ENCODE results near the gene SELP. TPM values are rescaled to one million over a fixed set of nuclear protein-coding genes. Genes with fewer than 3 reads are reported as not detected.

Gene SELP
- total and polyA plus RNA-seq, 2 of the 13 experiments (the other 11 are each of a cell fraction or from before 2014, with no cell fraction given), result 0.11 TPM; not detected in 1

GRCh38 chr1:169584483-169585144 is 45.3 kb downstream of the SELP start (continued):
- TF ChIP-seq THRA (CRISPR knock-in tag; IDR thresholded peaks at IDR 0.05; ENCODE audit: borderline replicate concordance) (peak; percentile 9; the same call in 1 of the 2 replicates), SOX6 (IDR thresholded peaks at IDR 0.05) (no peak), SOX6 (CRISPR knock-in tag; IDR thresholded peaks at IDR 0.05) (peak; percentile 68), THAP11 (CRISPR knock-in tag; IDR thresholded peaks at IDR 0.05) (peak; percentile 48), HNF4G (IDR thresholded peaks at IDR 0.05; ENCODE audit: borderline replicate concordance, low read depth, low read length) (peak; percentile 85), HNF4G (CRISPR knock-in tag; IDR thresholded peaks at IDR 0.05; ENCODE audit: borderline replicate concordance, low read depth) (peak; percentile 80; the same call in 1 of the 2 replicates), POLR2G (IDR thresholded peaks at IDR 0.05; ENCODE audit: low read depth, low read length) (peak; percentile 87), BCL6 (CRISPR knock-in tag; IDR thresholded peaks at IDR 0.05) (0 out of 2 replicates have a peak, but pooled peaks have one; percentile 24), JDP2 (CRISPR knock-in tag; IDR thresholded peaks at IDR 0.05; ENCODE audit: borderline replicate concordance) (no peak), HCFC1 (IDR thresholded peaks at IDR 0.05; ENCODE audit: low read depth, low read length) (no peak), SOX13 (IDR thresholded peaks at IDR 0.05) (no peak), SOX13 (CRISPR knock-in tag; conservative IDR thresholded peaks at IDR 0.05 in 1 of 2, IDR thresholded peaks at IDR 0.05 in 1 of 2) (peak; percentile 65 to 70; a peak in 1 of 4 replicates), NR2F2 (IDR thresholded peaks at IDR 0.05; ENCODE audit: borderline replicate concordance, low read depth) (peak; percentile 28; the same call in 1 of the 2 replicates), ZNF598 (CRISPR knock-in tag; IDR thresholded peaks at IDR 0.05; ENCODE audit: borderline replicate concordance) (no peak), ZNF567 (CRISPR knock-in tag; IDR thresholded peaks at IDR 0.05; ENCODE audit: borderline replicate concordance) (0 out of 2 replicates have a peak, but pooled peaks have one; percentile 37), PCBP2 (optimal IDR thresholded peaks at IDR 0.05; ENCODE audit: low read depth, low read length, poor library complexity, severe bottlenecking) (no peak), POGZ (CRISPR knock-in tag; IDR thresholded peaks at IDR 0.05) (peak; percentile 82), ZNF331 (CRISPR knock-in tag; IDR thresholded peaks at IDR 0.05) (peak; percentile 57; the same call in 1 of the 2 replicates), FOXP1 (IDR thresholded peaks at IDR 0.05) (no peak), FOXP1 (CRISPR knock-in tag; IDR thresholded peaks at IDR 0.05) (peak; percentile 10; the same call in 1 of the 2 replicates), ZNF780A (CRISPR knock-in tag; IDR thresholded peaks at IDR 0.05) (no peak), CERS6 (CRISPR knock-in tag; IDR thresholded peaks at IDR 0.05) (no peak), PHF21A (CRISPR knock-in tag; IDR thresholded peaks at IDR 0.05) (peak; percentile 74), POLR2AphosphoS5 (IDR thresholded peaks at IDR 0.05; ENCODE audit: low read depth, low read length) (peak; percentile 80), MATR3 (CRISPR knock-in tag; IDR thresholded peaks at IDR 0.05) (no peak), CCAR2 (optimal IDR thresholded peaks at IDR 0.05; ENCODE audit: low read depth, low read length) (no peak), MXI1 (IDR thresholded peaks at IDR 0.05; ENCODE audit: borderline replicate concordance, low read depth, low read length) (peak; percentile 47; the same call in 1 of the 3 replicates)

All from HepG2 (cell line).